ENCODE results near the gene RELN. TPM values are rescaled to one million over a fixed set of nuclear protein-coding genes. Genes with fewer than 3 reads are reported as not detected.

RELN gene
- total RNA-seq, 1 experiment from 2014 or later = 0.20 TPM

GRCh38 chr7:103777440-103777839 lies 212.0 kb downstream of the RELN start (continued):
- TF ChIP-seq ZNF425 (CRISPR knock-in tag; conservative IDR thresholded peaks at IDR 0.05) (no peak), ZMAT4 (CRISPR knock-in tag; IDR thresholded peaks at IDR 0.05) (no peak), RORB (CRISPR knock-in tag; IDR thresholded peaks at IDR 0.05) (no peak), GTF2I (CRISPR knock-in tag; conservative IDR thresholded peaks at IDR 0.05) (no peak), MXD4 (CRISPR knock-in tag; IDR thresholded peaks at IDR 0.05; ENCODE audit: borderline replicate concordance) (no peak), JAZF1 (CRISPR knock-in tag; IDR thresholded peaks at IDR 0.05) (no peak)

- Mint-ChIP-seq H3K27me3 (ENCODE audit: low read depth) (no peaks in the 10 kb centered on the region; the same call in 1 of the 2 replicates), H3K27ac (no peak overlapping the region), H3K36me3 (no peaks in the 10 kb centered on the region), H3K9me3 (no peaks in the 10 kb centered on the region), H3K4me1 (peaks cover 22% of the 10 kb centered on the region), H3K4me3 (peak overlapping the region; percentile 33)
- peak; percentile 44 for ATAC-seq
- CTCF ChIA-PET = no interaction called here
- POLR2A ChIA-PET = no interaction called here
- no peak for DNase-seq (ENCODE audit: low spot score)
- TF ChIP-seq ZNF423 (CRISPR knock-in tag; IDR thresholded peaks at IDR 0.05) (no peak), NR1H2 (CRISPR knock-in tag; IDR thresholded peaks at IDR 0.05) (no peak), JUN (CRISPR knock-in tag; IDR thresholded peaks at IDR 0.05) (no peak), GRHL2 (CRISPR knock-in tag; IDR thresholded peaks at IDR 0.05; ENCODE audit: insufficient replicate concordance, severe bottlenecking) (no peak), ATF3 (CRISPR knock-in tag; conservative IDR thresholded peaks at IDR 0.05) (no peak), GTF2I (CRISPR knock-in tag; conservative IDR thresholded peaks at IDR 0.05) (no peak), IRF1 (CRISPR knock-in tag; IDR thresholded peaks at IDR 0.05) (no peak), CREM (CRISPR knock-in tag; IDR thresholded peaks at IDR 0.05) (no peak), PRDM15 (CRISPR knock-in tag; IDR thresholded peaks at IDR 0.05) (no peak), HMGXB4 (CRISPR knock-in tag; IDR thresholded peaks at IDR 0.05) (no peak), ZNF416 (CRISPR knock-in tag; IDR thresholded peaks at IDR 0.05) (no peak)
These were observed 215.7 kb downstream of the RELN start for GRCh38 chr7:103773726-103774125.
